SJCRH30 (cell line): ENCODE data around the gene CDH3. TPM values are rescaled to one million over a fixed set of nuclear protein-coding genes. Genes with fewer than 3 reads are reported as not detected.
"Not testable (repeated sequence)": the region's sequence is repeated elsewhere in the genome, so short reads cannot be mapped to it uniquely, and the experiment has no call there.

Experiments
- DNase-seq, 2 experiments: peaks; one replicate each; pipeline ENCODE4 v3.0.0-alpha.2; 2015 to 2020
- H3K27ac ChIP-seq: fragments of 250-450 bp; sonication (Bioruptor Pico); 2 replicates; pipeline ENCODE4 v1.5.1; 2020; ENCODE audit warnings: mild to moderate bottlenecking, moderate library complexity
- H3K27me3 ChIP-seq: fragments of 250-450 bp; sonication (Bioruptor Pico); 2 replicates; pipeline ENCODE4 v1.5.1; 2020; ENCODE audit warnings: mild to moderate bottlenecking, moderate library complexity
- H3K36me3 ChIP-seq: fragments of 250-450 bp; sonication (Bioruptor Pico); 2 replicates; pipeline ENCODE4 v1.5.1; 2020; ENCODE audit warnings: mild to moderate bottlenecking, moderate library complexity
- H3K4me1 ChIP-seq: fragments of 250-450 bp; sonication (Bioruptor Pico); 2 replicates; pipeline ENCODE4 v1.5.1; 2020; ENCODE audit warnings: mild to moderate bottlenecking, moderate library complexity
- H3K4me3 ChIP-seq: fragments of 250-450 bp; sonication (Bioruptor Pico); 2 replicates; pipeline ENCODE4 v1.5.1; 2020; ENCODE audit warnings: mild to moderate bottlenecking, moderate library complexity
- H3K9me3 ChIP-seq: fragments of 250-450 bp; sonication (Bioruptor Pico); replicated peaks from 2 replicates; pipeline ENCODE4 v1.5.1; 2020; ENCODE audit warnings: mild to moderate bottlenecking, moderate library complexity
- total RNA-seq: library from RNA; depleted of rRNA; stranded (reverse); fragments of >200 nt; shearing (Covaris generic); gene quantifications from 2 replicates; pipeline ENCODE4 v1.2.3, GENCODE V29; 2014

Gene CDH3
- total RNA-seq, 1 experiment from 2014 or later = 12.0 TPM

DNA sequence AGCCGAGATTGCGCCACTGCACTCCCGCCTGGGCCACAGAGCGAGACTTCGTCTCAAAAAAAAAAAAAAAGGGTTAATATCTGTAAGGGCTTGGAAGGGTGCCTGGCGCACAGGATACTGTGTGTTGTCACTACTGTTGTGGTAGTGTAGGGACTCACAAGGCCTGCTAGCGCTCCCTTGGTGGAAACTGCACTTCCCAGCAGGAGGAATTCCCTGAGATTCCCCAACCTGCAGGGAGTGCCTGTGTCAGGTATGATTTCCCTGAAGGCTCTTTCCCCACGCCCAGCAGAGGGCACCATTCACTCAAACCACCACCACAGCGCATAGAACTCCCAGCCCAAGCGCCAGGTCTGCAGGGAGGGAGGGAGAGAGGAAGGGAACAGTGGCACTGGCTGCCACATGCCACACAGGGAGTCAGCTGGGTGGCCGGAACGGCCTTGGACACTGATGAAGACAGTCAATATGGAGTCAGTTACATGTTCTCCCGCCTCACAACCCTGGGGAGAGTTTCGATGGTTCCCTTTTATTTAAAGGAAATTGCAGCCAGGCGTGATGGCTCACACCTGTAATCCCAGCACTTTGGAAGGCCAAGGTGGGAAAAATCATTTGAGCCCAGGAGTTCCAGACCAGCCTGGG lies 59.2 kb downstream of the CDH3 start:
- Histone ChIP-seq H3K27ac (no peak overlapping the region), H3K4me3 (no peak overlapping the region), H3K9me3 (no peaks in the 10 kb centered on the region), H3K4me1 (peaks cover 7% of the 10 kb centered on the region), H3K27me3 (no peaks in the 10 kb centered on the region), H3K36me3 (no peaks in the 10 kb centered on the region)
- DNase-seq = peak; percentile 63 to 79

DNA sequence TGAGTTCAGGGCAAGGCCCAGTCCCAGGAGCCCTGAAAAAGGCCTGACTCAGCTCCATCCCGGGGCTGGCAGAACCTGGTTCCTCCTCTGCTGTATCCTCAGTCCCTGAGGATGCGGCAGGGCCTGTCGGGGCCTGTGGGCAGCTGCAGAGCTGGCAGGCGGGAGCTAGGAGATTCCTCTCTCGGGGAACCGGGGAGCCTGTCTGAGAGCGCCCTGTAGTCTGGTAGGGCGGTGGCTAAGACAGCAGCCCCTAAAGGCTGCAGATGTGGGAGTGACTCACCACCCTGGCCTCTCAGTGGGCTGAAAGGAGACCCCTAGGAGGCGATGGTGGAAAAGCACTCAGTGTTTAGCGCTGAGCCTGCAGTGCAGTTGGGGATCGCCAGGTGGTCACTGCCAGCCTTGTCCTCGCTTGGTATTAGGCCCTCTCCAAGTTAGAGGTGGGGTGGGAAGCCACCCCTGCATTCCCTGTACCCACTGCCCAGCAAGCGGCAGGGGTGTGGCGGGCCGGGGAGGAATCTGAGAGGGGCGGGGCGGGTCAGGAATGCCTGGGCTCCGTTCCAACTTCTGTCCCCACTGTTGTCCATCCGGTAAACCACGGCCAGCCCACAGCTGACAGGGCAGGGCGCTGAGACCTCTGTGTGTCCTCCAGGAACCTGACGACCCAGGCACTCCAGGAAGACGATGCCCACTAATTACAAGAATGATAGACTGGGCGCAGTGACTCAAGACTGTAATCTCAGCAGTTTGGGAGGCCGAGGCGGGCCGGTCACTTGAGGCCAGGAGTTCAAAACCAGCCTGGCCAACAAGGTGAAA lies 62.4 kb downstream of the CDH3 start:
- peaks cover 7% of the 10 kb centered on the region for H3K4me1 ChIP-seq
- H3K27me3 ChIP-seq = no peaks in the 10 kb centered on the region
- peak overlapping the region; percentile 58 for H3K27ac ChIP-seq
- no peaks in the 10 kb centered on the region for H3K9me3 ChIP-seq
- no peaks in the 10 kb centered on the region for H3K36me3 ChIP-seq
- peak; percentile 91 to 92 for DNase-seq
- H3K4me3 ChIP-seq = no peak overlapping the region

DNA sequence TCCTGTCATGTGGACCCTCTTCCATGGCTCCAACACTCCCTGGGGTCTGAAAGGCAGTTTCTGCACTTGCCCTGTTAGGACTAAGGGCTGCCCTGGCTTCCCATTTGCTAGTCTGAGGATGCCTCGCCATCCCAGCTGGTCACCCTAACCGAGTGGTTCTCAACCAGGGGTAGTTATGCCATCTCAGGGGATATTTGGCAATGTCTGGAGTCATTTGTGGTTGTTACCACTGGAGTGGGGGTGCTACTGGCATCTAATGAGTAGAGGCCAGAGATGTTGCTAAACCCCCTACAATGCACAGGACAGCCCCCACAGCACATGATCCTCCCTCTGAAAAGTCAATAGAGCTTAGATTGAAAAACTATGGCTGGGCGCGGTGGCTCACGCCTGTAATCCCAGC lies 65.1 kb downstream of the CDH3 start:
- H3K9me3 ChIP-seq = no peaks in the 10 kb centered on the region
- no peak overlapping the region for H3K4me3 ChIP-seq
- H3K27ac ChIP-seq = no peak overlapping the region
- no peak for DNase-seq
- peaks cover 7% of the 10 kb centered on the region for H3K4me1 ChIP-seq
- H3K27me3 ChIP-seq = no peaks in the 10 kb centered on the region
- no peaks in the 10 kb centered on the region for H3K36me3 ChIP-seq

- no peak overlapping the region for H3K27ac ChIP-seq
- H3K4me1 ChIP-seq = peaks cover 7% of the 10 kb centered on the region
- H3K27me3 ChIP-seq = no peaks in the 10 kb centered on the region
- no peak for DNase-seq
- H3K4me3 ChIP-seq = no peak overlapping the region
- H3K36me3 ChIP-seq = no peaks in the 10 kb centered on the region
- H3K9me3 ChIP-seq = no peaks in the 10 kb centered on the region
Observed at GRCh38 chr16:68711421-68712139, 66.5 kb downstream of the CDH3 start.

DNA sequence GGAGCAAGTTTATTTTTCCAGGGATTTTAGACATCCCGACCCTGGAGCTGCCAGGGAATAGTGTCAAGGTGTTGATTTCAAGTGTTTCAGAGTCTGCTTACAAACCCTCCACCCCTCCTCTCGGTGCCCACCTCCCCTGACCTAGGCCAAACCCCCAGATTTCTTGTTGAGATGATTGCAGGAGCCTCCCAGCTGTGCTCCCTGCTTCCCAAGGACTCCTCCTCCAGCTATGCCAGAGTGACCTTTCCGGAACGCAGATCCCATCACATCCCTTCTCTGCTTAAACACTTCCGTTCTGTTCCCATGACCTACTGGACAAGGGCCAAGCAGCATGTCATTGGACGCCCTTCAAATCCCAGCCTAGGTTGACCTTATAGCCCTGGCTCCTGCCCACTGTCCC lies 68.3 kb downstream of the CDH3 start:
- Histone ChIP-seq H3K9me3 (no peaks in the 10 kb centered on the region), H3K27ac (no peak overlapping the region), H3K4me1 (no peaks in the 10 kb centered on the region), H3K4me3 (no peak overlapping the region), H3K36me3 (no peaks in the 10 kb centered on the region), H3K27me3 (no peaks in the 10 kb centered on the region)
- DNase-seq = no peak

DNA sequence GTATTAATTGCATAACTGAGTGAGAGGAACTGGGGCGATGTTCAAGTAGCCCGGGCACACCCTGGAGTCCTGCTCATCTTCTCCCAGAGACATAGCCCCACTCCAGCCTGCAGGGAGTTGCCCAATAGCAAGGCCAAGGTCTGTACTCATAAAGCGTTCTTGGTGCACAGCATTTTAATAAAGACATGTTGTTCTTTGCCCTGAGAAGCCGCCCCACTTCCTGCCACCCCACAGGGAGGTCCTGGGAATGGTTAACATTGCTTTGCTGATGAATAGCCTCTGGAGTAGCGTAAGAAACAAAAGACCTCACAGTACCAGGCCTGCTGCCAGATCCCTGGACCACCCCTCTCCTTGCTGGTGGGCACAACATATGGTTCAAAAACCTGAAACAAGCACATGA lies 70.4 kb downstream of the CDH3 start:
- H3K27me3 ChIP-seq = no peaks in the 10 kb centered on the region
- no peak for DNase-seq
- no peaks in the 10 kb centered on the region for H3K36me3 ChIP-seq
- H3K9me3 ChIP-seq = no peaks in the 10 kb centered on the region
- no peak overlapping the region for H3K27ac ChIP-seq
- H3K4me3 ChIP-seq = no peak overlapping the region
- H3K4me1 ChIP-seq = no peaks in the 10 kb centered on the region

DNA sequence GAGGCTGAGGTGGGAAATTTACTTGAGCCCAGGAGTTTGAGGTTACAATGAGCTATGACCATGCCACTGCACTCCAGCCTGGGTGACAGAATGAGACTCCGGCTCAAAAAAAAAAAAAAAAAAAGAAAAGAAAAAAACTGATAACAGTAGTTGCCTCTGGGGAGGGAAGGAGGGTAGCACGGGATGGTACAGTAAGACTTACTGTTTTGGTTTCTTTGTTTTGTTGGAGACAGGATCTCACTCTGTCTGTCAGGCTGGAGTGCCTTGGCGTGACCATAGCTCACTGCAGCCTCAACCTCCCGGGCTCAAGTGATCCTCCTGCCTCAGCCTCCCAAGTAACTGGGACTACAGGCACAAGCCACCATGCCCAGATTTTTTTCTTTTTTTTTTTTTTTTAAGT lies 71.4 kb downstream of the CDH3 start:
- not testable (repeated sequence) for H3K27me3 ChIP-seq, H3K9me3 ChIP-seq, DNase-seq, H3K36me3 ChIP-seq, H3K4me3 ChIP-seq, H3K4me1 ChIP-seq, H3K27ac ChIP-seq

DNA sequence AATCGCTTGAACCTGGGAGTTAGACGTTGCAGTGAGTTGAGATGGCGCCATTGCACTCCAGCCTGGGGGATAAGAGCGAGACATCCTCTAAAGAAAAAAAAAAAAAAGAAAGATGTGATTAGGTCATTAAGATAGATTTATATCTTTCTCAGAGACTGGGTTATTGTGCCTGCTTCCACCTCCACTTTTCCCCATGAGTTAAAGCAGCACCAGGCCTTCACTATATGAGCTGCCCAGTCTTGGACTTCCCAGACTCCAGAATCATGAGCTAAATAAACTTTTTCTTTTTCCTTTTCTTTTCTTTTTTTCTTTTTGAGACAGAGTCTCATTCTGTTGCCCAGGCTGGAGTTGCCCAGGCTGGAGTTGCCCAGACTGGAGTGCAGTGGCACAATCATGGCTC lies 72.6 kb downstream of the CDH3 start:
- no peaks in the 10 kb centered on the region for H3K27me3 ChIP-seq

DNA sequence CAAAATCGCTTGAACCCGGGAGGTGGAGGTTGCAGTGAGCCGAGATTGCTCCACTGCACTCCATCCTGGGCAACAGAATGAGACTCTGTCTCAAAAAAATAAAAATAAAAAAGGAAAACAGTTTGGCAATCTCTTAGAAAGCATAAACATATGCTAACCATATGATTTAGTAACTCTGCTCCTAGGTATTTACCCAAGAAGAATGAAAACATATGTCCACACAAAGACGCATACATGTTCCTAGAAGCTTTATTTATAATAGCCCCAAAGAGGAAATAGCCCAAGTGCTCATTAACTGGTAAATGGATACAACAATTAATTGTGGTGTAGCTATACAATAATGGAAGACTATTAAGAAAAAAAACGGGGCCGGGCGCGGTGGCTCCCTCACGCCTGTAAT lies 73.5 kb downstream of the CDH3 start:
- Histone ChIP-seq H3K4me3 (no peak overlapping the region), H3K27me3 (no peaks in the 10 kb centered on the region), H3K27ac (no peak overlapping the region), H3K4me1 (no peaks in the 10 kb centered on the region), H3K9me3 (no peaks in the 10 kb centered on the region), H3K36me3 (no peaks in the 10 kb centered on the region)
- DNase-seq = no peak

More for the DNA sequence above, 72.6 kb downstream of the CDH3 start:
- no peak overlapping the region for H3K4me3 ChIP-seq
- H3K36me3 ChIP-seq = no peaks in the 10 kb centered on the region
- H3K9me3 ChIP-seq = no peaks in the 10 kb centered on the region
- H3K27ac ChIP-seq = no peak overlapping the region
- no peaks in the 10 kb centered on the region for H3K4me1 ChIP-seq
- no peak for DNase-seq

DNA sequence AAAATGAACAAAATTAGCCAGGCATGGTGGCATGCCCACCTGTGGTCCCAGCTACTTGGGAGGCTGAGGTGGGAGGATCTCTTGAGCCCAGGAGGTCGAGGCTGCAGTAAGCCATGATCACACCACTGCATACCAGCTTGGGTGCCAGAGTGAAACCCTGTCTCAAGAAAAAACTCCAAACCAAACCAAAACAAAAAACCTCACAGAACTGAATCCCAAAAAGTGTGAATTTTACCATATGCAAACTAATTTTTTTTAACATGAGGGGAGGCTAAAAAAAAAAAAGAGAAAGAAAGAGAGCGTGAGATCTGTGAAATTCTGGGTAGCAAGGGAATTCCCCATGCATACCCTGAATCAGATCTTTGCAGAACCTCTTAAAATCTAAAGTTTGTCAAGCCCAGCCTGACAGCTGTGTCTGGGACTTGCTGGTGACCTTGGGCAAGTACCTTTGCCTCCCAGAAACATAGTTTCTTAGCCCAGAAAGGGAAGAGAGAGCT lies 74.9 kb downstream of the CDH3 start:
- H3K4me3 ChIP-seq = no peak overlapping the region

GRCh38 chr16:68722119-68723024 lies 77.3 kb downstream of the CDH3 start:
- H3K27ac ChIP-seq = no peak overlapping the region
- H3K4me1 ChIP-seq = no peaks in the 10 kb centered on the region
- no peak overlapping the region for H3K4me3 ChIP-seq
- H3K27me3 ChIP-seq = no peaks in the 10 kb centered on the region
- no peaks in the 10 kb centered on the region for H3K36me3 ChIP-seq
- H3K9me3 ChIP-seq = no peaks in the 10 kb centered on the region
- DNase-seq = no peak

More for the DNA sequence above, 74.9 kb downstream of the CDH3 start:
- Histone ChIP-seq H3K9me3 (no peaks in the 10 kb centered on the region), H3K27ac (no peak overlapping the region), H3K27me3 (no peaks in the 10 kb centered on the region), H3K4me1 (no peaks in the 10 kb centered on the region), H3K36me3 (no peaks in the 10 kb centered on the region)
- no peak for DNase-seq

DNA sequence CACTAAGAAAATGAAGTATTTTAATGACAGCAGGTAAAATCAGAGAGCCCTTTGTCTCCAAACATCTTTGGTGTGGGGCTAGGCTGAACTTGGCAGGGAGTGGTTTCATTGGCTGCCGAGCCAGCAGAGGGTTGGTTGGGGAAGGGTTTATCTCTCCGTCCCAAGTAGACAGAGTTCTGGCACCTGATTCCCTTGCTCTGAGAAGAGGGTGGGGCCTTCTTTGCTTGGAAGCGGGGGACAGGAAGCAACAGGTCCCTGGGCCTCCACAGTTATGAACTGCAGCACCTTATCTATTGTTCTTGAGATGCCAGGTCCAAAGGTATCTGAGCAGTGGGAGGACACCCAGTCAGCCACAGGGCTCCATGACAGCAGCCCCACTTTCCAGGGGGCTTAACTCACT lies 79.7 kb downstream of the CDH3 start:
- Histone ChIP-seq H3K9me3 (no peaks in the 10 kb centered on the region), H3K27me3 (no peaks in the 10 kb centered on the region), H3K36me3 (no peaks in the 10 kb centered on the region), H3K27ac (no peak overlapping the region), H3K4me3 (no peak overlapping the region), H3K4me1 (no peaks in the 10 kb centered on the region)
- DNase-seq = no peak

GRCh38 chr16:68728523-68728922 lies 83.4 kb downstream of the CDH3 start:
- no peak for DNase-seq
- H3K36me3 ChIP-seq = no peaks in the 10 kb centered on the region

DNA sequence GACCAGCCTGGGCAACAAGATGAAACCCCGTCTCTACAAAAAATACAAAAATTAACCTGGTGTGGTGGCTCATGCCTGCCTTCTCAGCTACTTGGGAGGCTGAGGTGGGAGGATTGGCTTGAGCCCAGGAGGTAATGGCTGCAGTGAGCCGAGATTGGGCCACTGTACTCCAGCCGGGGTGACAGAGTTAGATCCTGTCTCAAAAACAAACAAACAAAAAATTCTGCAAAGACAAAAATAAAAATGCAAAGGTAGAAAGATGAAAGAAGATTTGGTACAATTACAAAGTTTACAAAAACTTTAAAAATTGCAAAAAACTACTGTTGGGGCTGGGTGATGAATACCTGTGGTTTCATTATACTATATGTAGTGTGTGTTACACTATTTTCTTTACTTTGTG lies 86.5 kb downstream of the CDH3 start:
- Histone ChIP-seq H3K9me3 (no peaks in the 10 kb centered on the region), H3K4me3 (no peak overlapping the region), H3K4me1 (0 out of 2 replicates have a peak, but pooled peaks cover 4% of the 10 kb centered on the region), H3K27me3 (no peaks in the 10 kb centered on the region), H3K36me3 (no peaks in the 10 kb centered on the region), H3K27ac (no peak overlapping the region)
- DNase-seq = no peak

More at GRCh38 chr16:68728523-68728922, 83.4 kb downstream of the CDH3 start:
- Histone ChIP-seq H3K27me3 (no peaks in the 10 kb centered on the region), H3K4me3 (no peak overlapping the region), H3K27ac (no peak overlapping the region), H3K9me3 (no peaks in the 10 kb centered on the region), H3K4me1 (0 out of 2 replicates have a peak, but pooled peaks cover 4% of the 10 kb centered on the region)
